Measurements from ENCODE around the gene CPO.

CPO gene

DNA sequence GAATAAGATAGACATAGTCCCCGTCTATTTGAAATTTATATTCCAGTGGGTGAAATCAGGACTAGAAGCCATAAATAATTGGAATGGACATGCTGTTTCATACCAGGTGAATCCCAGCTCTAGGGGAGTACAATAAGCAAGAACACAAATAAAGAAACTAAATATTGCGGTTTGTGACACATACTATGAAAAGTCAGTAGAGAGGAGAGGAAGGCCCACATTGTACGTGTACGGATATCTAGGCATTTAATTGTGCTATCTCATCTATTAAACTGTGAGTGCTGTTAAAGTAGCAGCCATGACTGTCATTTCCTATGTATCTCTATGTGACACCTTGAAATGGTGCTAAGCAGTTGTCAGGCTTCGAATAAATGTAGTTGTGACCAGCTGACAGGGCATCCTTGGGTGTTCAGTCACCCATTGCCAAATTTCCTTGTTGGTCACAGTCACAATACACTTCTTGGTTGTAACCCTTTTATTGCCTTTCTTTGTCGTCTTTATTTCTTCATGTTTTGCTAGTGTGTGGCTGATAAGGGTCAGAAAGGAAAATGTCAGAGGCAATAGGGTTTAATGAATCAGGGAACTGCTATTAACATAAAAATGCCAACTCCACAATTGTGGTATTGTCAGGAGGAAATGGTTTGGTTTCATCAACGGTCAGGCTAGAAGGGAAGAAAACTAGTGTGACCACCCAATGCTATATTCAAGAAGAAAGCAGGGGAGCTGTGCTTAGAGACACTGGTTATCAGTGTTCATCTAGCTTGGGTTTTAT lies 31.5 kb downstream of the CPO start:
- no peak for DNase-seq (ENCODE audit: extremely low read depth, low read depth)
- TF ChIP-seq, protein P1, sequence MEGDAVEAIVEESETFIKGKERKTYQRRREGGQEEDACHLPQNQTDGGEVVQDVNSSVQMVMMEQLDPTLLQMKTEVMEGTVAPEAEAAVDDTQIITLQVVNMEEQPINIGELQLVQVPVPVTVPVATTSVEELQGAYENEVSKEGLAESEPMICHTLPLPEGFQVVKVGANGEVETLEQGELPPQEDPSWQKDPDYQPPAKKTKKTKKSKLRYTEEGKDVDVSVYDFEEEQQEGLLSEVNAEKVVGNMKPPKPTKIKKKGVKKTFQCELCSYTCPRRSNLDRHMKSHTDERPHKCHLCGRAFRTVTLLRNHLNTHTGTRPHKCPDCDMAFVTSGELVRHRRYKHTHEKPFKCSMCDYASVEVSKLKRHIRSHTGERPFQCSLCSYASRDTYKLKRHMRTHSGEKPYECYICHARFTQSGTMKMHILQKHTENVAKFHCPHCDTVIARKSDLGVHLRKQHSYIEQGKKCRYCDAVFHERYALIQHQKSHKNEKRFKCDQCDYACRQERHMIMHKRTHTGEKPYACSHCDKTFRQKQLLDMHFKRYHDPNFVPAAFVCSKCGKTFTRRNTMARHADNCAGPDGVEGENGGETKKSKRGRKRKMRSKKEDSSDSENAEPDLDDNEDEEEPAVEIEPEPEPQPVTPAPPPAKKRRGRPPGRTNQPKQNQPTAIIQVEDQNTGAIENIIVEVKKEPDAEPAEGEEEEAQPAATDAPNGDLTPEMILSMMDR (IDR thresholded peaks at IDR 0.05; ENCODE audit: low read depth, low read length, missing control alignments), result no peak
- H3K4me3 ChIP-seq (replicated peaks; ENCODE audit: low read depth, low read length), result no peak overlapping the region

DNA sequence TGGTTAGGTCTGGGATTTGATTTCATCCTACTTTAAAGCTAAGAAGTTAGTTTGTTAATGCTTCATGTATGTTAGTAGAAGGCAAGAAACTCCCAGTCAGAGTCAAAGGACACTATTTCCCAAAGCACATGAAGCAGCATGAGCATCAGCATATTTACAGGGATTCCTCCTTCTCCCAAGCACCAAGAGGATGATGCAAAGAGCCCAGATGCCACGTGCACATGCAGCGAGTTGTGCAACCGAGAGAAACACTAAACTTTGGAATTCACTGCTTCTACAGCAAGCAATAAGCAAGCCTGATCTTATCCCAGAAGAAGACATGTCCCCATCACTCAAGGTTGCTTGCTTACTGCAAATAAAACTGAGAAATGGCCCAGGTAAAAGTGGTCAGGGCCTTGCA lies 32.5 kb downstream of the CPO start:
- no peak overlapping the region for H3K4me3 ChIP-seq (replicated peaks; ENCODE audit: low read depth, low read length)
- DNase-seq (ENCODE audit: extremely low read depth, low read depth), result no peak
- TF ChIP-seq, protein P1 (IDR thresholded peaks at IDR 0.05; ENCODE audit: low read depth, low read length, missing control alignments), result no peak

DNA sequence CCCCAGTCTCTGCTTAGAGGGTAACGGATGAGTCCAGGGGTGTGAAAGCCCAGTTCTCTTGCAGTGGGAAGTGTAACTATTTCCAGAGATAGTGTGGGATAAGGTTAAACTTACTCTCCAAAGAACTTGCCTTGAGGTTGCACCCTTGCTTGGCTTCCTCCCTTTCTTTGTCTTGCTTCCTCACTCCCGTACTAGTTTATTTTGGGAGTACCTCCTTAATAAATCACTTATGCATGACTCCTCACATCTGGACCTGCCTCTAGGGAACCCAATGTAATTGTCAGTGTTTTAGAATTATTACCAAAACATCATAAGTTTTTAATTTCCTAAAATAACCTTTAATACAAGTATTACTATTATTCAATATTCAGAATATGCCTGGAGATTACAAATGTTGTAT lies 35.2 kb downstream of the CPO start:
- DNase-seq (ENCODE audit: extremely low read depth, low read depth), result no peak
- H3K4me3 ChIP-seq (replicated peaks; ENCODE audit: low read depth, low read length), result no peak overlapping the region
- TF ChIP-seq, protein P1 (IDR thresholded peaks at IDR 0.05; ENCODE audit: low read depth, low read length, missing control alignments), result no peak

DNA sequence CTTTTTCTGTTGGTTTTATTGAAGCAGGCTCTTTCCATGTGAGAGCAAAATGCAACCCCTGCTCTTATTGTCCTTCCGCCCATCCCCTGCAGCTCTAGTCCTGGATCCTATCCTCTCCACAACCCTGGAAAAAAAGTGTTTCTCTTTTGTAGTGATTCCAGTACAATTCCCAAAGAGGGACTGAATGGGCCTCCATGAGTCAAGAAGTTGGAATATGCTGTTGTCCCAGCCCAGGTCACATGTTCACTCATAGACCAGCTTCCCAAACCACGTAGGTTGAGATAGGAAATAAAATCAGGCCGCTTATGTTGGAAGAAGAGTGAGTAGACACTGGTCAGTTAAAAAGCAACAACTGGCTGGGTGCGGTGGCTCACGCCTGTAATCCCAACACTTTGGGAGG lies 39.4 kb downstream of the CPO start:
- no peak overlapping the region for H3K4me3 ChIP-seq (replicated peaks; ENCODE audit: low read depth, low read length)
- TF ChIP-seq, protein P1 (IDR thresholded peaks at IDR 0.05; ENCODE audit: low read depth, low read length, missing control alignments), result no peak
- DNase-seq (ENCODE audit: extremely low read depth, low read depth), result no peak

DNA sequence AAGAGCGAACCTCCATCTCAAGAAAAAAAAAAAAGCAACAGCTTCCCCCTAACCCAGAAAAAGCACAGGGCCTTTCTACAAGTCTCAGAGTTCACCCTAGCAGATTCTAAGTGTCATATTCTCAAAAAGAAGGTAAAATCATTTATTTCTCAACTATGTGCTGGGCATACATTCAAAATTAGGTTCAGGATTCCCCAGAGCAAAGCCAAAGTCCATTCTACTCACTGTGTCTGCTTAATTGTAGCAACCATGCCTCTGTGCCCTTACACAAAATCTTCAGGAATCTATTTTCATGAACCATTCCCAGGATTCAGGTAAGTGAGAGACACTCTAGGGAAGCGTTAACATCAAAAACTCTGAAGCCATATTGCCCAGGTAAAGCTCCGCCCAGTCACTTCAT lies 40.0 kb downstream of the CPO start:
- TF ChIP-seq, protein P1 (IDR thresholded peaks at IDR 0.05; ENCODE audit: low read depth, low read length, missing control alignments), result no peak
- no peak for DNase-seq (ENCODE audit: extremely low read depth, low read depth)
- no peak overlapping the region for H3K4me3 ChIP-seq (replicated peaks; ENCODE audit: low read depth, low read length)

DNA sequence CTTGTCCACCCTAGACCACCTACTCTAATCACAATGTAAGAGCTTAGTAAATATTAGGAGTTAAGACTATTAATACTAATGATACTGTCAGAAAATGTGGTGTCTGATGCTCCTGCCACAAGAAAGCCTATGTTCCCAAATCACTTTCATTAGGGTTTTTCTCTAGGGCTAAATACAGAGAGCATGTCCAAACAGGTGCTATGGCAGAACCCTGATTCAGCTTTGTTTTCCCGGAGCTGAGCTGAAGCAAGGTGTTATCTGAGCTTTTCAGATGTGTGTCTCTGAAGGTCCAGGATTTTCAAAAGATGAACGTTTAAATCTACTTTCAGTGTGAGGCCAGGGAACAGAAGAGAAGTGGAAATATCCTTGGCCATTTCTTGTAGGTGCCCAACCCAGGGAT lies 40.6 kb downstream of the CPO start:
- DNase-seq (ENCODE audit: extremely low read depth, low read depth), result no peak
- TF ChIP-seq, protein P1 (IDR thresholded peaks at IDR 0.05; ENCODE audit: low read depth, low read length, missing control alignments), result no peak

DNA sequence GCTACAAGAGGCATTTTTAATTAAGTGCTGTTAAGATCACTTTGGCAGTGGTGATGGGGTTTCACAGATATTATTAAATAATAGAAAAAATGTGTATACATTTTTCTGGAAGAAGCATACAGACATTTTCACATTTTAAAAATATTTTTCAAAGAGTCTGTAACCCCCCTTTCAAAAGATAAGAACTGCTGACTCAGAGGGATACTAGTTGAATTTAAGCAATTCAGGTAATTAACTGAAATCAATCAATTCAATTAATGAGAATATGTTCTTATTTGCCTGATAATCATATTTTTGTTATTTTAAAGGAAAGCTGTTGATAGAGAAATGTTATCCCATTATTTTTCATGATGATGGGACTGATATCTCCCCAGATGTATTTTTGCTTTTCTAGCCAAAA lies 41.1 kb downstream of the CPO start:
- no peak overlapping the region for H3K4me3 ChIP-seq (replicated peaks; ENCODE audit: low read depth, low read length)
- TF ChIP-seq, protein P1 (IDR thresholded peaks at IDR 0.05; ENCODE audit: low read depth, low read length, missing control alignments), result no peak
- no peak for DNase-seq (ENCODE audit: extremely low read depth, low read depth)

More for the DNA sequence above, 40.6 kb downstream of the CPO start:
- no peak overlapping the region for H3K4me3 ChIP-seq (replicated peaks; ENCODE audit: low read depth, low read length)

All from HFF-Myc (cell line).